ENCODE results near the gene RNF208. TPM values are rescaled to one million over a fixed set of nuclear protein-coding genes. Genes with fewer than 3 reads are reported as not detected.

RNF208 gene
- total and polyA plus RNA-seq, 2 experiments from 2014 or later: 1.4 to 5.6 TPM

- H3K9me2 ChIP-seq (ENCODE audit: insufficient read depth): no peaks in the 10 kb centered on the region
- H4K20me1 ChIP-seq (replicated peaks; ENCODE audit: insufficient read depth): peaks cover 5% of the 10 kb centered on the region; the same call in 1 of the 2 replicates
- Mint-ChIP-seq H3K4me3 (no peak overlapping the region), H3K4me1 (peaks cover 16% of the 10 kb centered on the region), H3K27ac (no peak overlapping the region), H3K36me3 (ENCODE audit: low read depth) (peaks cover 5% of the 10 kb centered on the region), H3K9me3 (no peaks in the 10 kb centered on the region; the same call in 2 of the 3 replicates), H3K27me3 (ENCODE audit: insufficient read depth, low read depth, poor library complexity) (peaks cover 12% of the 10 kb centered on the region)
- DNase-seq (ENCODE audit: low spot score): no peak
- no peak overlapping the region for H3K27ac ChIP-seq (ENCODE audit: low read depth)
- H2AFZ ChIP-seq: no peak overlapping the region
- H3K4me3 ChIP-seq: no peak overlapping the region
- ATAC-seq: no peak
- peaks cover 13% of the 10 kb centered on the region for H3K4me1 ChIP-seq (ENCODE audit: insufficient read depth)
- H3K36me3 ChIP-seq (ENCODE audit: insufficient read depth): no peaks in the 10 kb centered on the region
- peaks cover 36% of the 10 kb centered on the region for H3K79me2 ChIP-seq (replicated peaks; ENCODE audit: insufficient read depth)
- no peak for TF ChIP-seq STAT1 (IDR thresholded peaks at IDR 0.05; ENCODE audit: unreplicated experiment)
- TF ChIP-seq EZH2phosphoT487 (IDR thresholded peaks at IDR 0.05; ENCODE audit: unreplicated experiment): no peak
- TF ChIP-seq POLR2AphosphoS5 (IDR thresholded peaks at IDR 0.05; ENCODE audit: low read depth): no peak
- TF ChIP-seq CREB1 (CRISPR knock-in tag; IDR thresholded peaks at IDR 0.05; ENCODE audit: low read depth): no peak
- no peak for TF ChIP-seq REST (IDR thresholded peaks at IDR 0.05; ENCODE audit: unreplicated experiment)
- TF ChIP-seq EZH2 (IDR thresholded peaks at IDR 0.05; ENCODE audit: low read depth, unreplicated experiment): no peak
- TF ChIP-seq, protein P1, sequence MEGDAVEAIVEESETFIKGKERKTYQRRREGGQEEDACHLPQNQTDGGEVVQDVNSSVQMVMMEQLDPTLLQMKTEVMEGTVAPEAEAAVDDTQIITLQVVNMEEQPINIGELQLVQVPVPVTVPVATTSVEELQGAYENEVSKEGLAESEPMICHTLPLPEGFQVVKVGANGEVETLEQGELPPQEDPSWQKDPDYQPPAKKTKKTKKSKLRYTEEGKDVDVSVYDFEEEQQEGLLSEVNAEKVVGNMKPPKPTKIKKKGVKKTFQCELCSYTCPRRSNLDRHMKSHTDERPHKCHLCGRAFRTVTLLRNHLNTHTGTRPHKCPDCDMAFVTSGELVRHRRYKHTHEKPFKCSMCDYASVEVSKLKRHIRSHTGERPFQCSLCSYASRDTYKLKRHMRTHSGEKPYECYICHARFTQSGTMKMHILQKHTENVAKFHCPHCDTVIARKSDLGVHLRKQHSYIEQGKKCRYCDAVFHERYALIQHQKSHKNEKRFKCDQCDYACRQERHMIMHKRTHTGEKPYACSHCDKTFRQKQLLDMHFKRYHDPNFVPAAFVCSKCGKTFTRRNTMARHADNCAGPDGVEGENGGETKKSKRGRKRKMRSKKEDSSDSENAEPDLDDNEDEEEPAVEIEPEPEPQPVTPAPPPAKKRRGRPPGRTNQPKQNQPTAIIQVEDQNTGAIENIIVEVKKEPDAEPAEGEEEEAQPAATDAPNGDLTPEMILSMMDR (conservative IDR thresholded peaks at IDR 0.05; ENCODE audit: low read depth in 2 of 2): no peak
- TF ChIP-seq ZNF331 (CRISPR knock-in tag; IDR thresholded peaks at IDR 0.05; ENCODE audit: low read depth): no peak
- TF ChIP-seq NANOG (IDR thresholded peaks at IDR 0.05; ENCODE audit: borderline replicate concordance): no peak
- TF ChIP-seq ZNF114 (CRISPR knock-in tag; IDR thresholded peaks at IDR 0.05): no peak
- TF ChIP-seq ETS1 (IDR thresholded peaks at IDR 0.05): no peak
- TF ChIP-seq JUNB (IDR thresholded peaks at IDR 0.05; ENCODE audit: unreplicated experiment): no peak
- no peak for TF ChIP-seq ZNF462 (CRISPR knock-in tag; IDR thresholded peaks at IDR 0.05)
- no peak overlapping the region for H3K4me2 ChIP-seq
- H3K27me3 ChIP-seq (ENCODE audit: insufficient read depth): no peaks in the 10 kb centered on the region
- 0 out of 2 replicates have a peak, but pooled peaks cover 4% of the 10 kb centered on the region for H3F3A ChIP-seq (replicated peaks; ENCODE audit: low read depth)
Observed at GRCh38 chr9:137191245-137191644, 30.8 kb downstream of the RNF208 start.

Measured in GM23338 (cell line).